Activated CD8-positive, alpha-beta memory T cell treated with anti-CD3 and anti-CD28 coated beads for 48 hours (primary cell): ENCODE results near the gene SNIP1.
"Not testable (repeated sequence)": the region's sequence is repeated elsewhere in the genome, so short reads cannot be mapped to it uniquely, and the experiment has no call there.

ENCODE experiments used
- DNase-seq, 3 experiments: peaks; one replicate each; pipeline ENCODE4 v3.0.0-alpha.2; 2020; ENCODE audit warnings: low read depth in 2 of 3, low spot score in 2 of 3

Gene SNIP1

GRCh38 chr1:37559080-37559479, 5.0 kb upstream of the SNIP1 start:
- no peak for DNase-seq

- no peak for DNase-seq
Measured at GRCh38 chr1:37558411-37558810, 4.3 kb upstream of the SNIP1 start.

DNA sequence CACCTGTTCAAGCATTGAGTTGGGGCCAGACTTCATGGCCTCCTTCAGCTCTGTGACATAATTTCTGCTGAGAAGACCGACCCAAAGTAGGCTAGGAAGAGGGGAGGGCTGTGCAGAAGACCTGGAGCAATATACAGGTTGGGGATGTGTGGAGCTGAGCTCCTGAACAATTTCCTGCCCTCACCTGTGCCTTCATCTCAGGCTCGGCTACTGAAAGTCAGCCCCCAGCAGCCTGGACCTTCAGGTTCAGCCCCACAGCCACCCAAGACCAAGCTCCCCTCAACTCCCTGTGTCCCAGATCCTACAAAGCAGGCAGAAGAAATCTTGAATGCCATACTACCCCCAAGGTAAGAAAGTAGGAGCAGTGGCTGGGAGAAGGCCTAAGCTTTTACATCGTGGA, 3.3 kb upstream of the SNIP1 start:
- DNase-seq = no peak

DNA sequence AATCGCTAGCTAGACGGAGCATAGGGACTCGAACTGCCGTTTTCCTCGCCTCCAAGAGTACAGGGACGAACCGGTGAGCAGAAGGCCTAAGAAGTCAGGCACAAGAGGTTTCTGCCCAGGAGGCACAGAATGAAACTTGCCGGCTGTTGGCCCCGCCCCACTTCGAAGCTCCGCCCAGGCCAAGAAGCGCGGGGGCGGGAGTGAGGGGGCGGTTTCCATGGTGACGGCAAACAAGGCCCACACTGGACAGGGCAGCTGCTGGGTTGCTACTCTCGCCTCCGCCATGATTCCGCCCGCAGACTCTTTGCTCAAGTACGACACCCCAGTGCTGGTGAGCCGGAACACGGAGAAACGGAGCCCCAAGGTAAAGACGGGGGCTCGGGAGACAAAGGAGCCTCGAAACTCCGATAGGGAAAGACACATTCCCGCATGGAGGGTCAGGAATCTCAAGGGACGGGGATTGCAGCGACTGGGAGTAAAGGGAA, 2.7 kb upstream of the SNIP1 start, which contains the start of gene DNALI1:
DNALI1 (plus strand) TSS at position 229 of the 485 bp plus-strand sequence; CDS start at position 284, 55 bp downstream.
- peak in 1 of 3 experiments; percentile 14 for DNase-seq

GRCh38 chr1:37553598-37553926, 531 bp downstream of the SNIP1 start:
- no peak for DNase-seq

DNA sequence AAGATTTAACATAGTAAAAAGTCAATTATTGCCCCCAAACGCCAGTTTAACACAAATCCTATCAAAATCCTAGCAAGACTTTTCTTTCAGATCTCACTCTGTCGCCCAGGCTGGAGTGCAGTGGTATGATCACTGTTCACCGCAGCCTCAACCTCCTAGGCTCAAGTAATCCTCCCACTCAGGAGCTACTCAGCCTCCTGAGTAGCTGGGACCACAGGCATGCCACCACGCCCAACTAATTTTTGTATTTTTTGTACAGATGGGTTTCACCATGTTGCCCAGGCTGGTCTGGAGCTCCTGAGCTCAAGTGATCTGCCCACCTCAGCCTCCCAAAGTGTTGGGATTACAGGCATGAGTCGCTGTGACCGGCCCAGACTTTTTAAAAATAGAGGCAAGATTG, 4.8 kb downstream of the SNIP1 start:
- DNase-seq = no peak

DNA sequence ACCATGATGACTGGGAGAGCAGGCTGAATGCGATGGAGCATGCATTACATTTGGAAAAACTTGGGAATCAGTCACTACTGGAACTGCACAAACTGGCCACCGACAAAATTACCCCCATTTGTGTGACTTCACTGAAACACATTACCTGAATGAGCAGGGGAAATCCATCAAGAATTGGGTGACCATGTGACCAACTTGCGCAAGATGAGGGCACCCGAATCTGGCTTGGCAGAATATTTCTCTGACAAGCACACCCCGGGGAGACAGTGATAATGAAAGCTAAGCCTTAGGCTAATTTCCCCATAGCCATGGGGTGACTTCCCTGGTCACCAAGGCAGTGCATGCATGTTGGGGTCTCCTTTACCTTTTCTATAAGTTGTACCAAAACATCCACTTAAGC, 9.1 kb downstream of the SNIP1 start:
- DNase-seq = no peak

DNA sequence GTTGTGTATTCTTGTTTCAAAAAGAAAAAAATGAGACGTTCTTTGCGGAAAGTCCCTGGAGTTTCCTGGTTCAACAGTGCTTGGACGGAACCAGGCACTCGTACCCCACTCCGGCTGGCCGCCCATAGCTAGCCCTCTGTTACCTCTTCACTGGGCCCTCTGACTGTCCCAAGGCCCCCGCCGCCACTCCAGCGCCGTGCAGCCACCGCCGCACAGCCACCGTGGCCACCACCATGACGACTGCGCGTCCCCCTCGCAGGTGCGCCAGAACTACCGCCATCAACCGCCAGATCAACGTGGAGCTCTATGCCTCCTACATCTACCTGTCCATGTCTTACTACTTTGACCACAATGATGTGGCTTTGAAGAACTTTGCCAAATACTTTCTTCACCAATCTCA, 9.6 kb downstream of the SNIP1 start:
- no peak for DNase-seq

DNA sequence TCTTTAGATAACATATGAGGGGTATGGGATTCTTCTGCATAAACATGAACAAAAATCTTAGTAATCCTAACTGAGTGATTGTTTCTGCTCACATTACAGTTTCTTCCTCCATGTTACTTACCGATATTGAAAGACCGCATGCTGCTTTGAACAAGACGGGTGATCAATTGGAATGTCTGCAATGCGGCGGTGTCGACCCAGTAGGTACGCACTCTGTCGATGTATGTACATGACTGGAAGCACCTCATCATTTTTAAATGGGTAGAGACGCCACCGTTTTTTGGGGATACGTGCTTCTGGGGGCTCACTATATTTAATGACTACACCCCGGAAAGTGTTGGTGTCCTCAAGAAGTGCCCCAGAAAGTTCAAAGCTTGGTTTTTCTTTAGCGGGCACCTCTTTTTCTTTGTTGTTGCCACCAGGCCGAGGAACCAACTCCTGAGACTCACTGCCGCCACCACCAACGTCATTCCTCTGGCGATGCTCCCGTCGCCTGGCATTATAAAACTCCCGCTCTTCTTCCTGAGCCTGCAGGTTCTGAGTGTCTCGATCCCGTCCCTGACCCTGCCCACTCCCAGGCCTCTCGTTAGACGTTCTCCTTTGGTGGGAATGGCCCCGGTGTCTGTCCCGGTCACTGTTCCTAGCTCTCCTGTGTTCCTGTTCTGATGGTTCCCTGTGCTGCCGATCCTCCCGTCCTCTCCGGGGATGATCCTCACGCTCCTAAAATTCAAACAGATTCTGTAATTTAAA, 13.9 kb downstream of the SNIP1 start:
- no peak for DNase-seq

GRCh38 chr1:37539154-37539553, 14.9 kb downstream of the SNIP1 start:
- not testable (repeated sequence) for DNase-seq

DNA sequence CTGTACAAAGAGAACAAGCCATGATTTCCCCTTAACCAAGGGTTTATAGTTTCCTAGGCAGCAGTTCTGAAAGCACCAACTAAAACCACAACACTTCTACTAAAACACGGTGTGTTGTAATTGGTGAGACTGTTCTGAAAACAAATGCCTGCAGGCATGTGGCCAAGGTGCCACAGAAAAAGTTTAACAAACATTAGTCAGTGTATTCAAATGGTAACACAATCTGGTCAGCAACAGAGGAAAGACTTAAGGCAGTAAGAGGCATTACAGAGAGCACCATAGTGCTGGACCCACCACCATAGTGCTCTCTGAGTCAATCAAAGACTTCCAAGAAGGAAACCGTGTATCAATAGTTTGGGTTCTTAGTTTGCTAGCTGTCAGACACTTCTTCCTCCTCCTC, 16.7 kb downstream of the SNIP1 start:
- DNase-seq = no peak

DNA sequence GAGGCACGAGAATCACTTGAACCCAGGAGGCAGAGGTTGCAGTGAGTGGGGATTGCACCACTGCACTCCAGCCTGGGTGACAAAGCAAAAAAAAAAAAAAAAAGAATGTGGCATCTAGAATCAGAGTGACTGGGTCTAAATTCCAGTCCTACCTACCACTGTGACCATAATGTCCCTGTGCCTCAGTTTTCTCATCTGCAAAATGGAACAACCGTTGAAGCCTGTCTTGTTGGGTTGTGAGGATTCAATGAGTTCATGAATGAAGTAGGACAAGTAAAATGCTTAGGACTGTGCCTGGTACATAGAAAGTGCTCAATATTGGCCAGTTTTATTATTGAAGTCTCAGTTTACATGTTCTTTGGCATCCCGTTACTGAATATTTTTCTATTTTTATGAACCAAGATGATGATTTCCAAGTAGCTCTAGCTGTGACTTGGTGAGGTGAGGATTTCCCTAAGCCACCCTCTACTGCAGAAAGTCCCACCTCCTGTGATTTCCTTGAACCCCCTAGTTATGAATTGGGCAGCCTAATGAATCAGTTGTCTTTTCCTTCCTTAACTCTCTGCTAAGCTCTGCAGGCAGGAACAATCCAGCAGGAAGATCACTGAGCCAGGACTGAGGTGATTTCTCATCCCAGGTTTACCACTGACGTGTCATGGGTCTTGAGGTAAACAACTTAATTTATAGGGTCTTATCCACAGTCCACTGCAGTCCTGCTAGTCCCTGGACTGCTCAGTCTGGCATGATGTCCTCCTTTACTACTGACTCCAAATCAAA, 20.6 kb downstream of the SNIP1 start:
- no peak for DNase-seq

DNA sequence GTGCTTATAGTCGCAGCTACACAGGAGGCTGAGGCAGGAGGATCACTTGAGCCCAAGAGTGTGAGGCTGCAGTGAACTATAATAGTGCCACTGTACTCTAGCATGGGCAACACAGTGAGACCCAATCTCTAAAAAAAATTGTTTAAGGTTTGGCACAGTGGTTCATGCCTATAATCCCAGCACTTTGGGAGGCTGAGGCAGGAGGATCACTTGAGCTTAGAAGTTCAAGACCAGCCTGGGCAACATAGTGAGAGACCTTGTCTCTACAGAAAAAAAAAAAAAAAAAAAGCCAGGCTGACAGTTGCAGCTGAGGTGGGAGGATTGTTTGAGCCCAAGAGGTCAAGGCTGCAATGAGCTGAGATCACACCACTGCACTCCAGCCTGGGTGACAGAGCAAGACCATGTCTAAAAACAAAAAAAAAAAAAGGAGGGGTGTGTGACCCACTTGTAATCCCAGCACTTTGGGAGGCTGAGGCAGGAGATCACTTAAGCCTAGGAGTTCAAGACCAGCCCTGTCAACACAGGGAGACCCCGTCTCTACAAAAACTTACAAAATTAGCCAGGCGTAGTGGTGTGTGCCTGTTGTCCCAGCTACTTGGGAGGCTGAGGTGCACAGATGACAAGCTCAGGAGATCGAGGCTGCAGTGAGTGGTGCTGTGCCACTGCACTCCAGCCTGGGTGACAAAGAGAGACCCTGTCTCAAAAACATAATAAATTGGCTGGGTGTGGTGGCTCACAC, 21.5 kb downstream of the SNIP1 start:
- not testable (repeated sequence) for DNase-seq

- not testable (repeated sequence) for DNase-seq
Measured at GRCh38 chr1:37529888-37530287, 24.2 kb downstream of the SNIP1 start.

DNA sequence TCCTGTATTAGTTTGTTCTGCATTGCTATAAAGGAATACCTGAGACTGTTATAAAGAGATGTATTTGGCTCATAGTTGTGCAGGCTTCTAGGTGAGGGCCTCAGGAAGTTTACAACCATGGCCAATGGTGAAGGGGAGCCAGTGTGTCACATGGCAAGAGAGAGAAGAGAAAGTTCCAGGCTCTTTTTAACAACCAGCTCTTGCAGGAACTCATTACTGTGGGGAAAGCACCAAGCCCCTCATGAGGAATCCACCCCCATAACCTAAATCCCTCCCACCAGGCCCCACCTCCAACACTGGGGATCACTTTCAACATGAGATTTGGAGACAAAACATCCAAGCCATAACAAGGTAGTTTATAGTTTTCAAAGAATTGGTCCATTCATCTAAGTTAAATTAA, 34.5 kb downstream of the SNIP1 start:
- DNase-seq = no peak

- peak; percentile 26 to 35 (median 26) for DNase-seq
Measured at GRCh38 chr1:37518929-37519328, 35.2 kb downstream of the SNIP1 start.

DNA sequence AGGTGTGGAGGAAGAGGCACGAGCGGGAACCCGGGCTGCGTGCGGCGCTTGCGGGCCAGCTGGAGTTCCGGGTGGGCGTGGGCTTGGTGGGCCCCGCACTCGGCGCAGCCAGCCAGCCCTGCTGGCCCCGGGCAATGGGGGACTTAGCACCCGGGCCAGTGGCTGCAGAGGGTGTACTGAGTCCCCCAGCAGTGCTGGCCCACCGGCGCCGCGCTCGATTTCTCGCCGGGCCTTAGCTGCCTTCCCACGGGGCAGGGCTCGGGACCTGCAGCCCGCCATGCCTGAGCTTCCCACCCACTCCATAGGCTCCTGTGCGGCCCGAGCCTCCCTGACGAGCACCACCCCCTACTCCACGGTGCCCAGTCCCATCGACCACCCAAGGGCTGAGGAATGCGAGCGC, 35.9 kb downstream of the SNIP1 start:
- not testable (repeated sequence) for DNase-seq

DNA sequence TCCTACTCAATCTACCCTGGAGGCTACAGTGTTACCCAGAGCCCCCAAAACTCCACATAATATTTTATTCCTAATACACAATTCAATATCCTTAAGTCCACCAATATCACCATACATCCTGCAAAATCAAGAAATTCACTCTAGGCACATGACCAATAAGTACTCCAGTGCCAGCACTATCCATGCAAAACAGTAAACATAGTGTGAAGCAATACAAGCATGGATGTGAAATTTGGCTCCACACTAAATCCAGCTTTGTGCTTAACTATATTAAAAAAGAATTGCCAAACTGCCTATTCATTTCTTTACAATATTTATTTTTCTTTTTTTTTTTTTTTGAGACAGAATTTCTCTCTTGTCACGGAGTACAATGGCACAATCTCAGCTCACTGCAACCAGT, 36.5 kb downstream of the SNIP1 start:
- no peak for DNase-seq

DNA sequence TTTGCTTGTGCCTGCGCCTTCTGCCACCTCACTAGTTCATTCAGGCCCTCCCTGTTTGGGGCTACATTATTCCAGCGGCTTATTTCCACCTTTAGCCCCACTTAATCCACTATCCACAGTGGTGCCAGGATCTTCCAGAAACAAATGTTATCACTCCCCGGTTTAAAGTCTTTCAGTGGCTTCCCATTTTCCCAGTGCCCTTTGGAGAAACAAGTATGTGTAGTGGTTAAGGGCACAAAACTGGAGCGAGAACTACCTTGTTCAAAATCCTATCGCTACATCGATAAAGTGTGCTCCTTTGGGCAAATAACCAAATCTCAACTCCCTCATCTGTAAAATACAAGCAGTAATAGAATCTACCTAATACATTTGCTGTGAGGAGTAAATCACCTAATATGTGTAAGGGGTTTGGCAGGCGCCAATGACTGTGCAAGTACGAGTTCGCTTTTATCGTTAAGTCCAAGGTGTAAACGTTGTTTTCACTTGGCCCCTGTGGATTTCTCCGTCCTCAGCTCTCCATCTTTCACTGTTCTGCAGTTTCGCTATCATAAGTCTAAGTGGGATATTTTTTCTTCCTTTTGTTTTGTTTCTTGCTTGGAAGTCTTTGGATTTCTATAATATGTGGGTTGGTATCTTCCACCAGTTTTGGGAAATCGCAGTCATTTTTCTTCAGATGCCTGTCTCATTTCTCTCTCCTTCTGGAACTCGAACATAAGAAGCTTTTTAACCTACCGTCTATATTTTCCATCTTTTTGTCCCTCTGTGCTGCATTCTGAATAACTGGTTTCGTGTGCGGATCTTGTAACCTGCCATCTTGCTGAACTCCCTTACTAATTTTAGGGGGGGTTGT, 38.7 kb downstream of the SNIP1 start:
- no peak for DNase-seq

- DNase-seq = peak; percentile 74 to 79 (median 77)
Measured at GRCh38 chr1:37514350-37515184, 39.5 kb downstream of the SNIP1 start, which contains the start of gene MEAF6. TSS of gene MEAF6 (minus strand) at chr1:37514766. CDS start at chr1:37514746, 20 bp downstream.
